ENCODE results near the gene CYTH1.

GRCh38 chr17:78746263-78746948, 35.7 kb downstream of the CYTH1 start:
- TF ChIP-seq POLR2AphosphoS5 (IDR thresholded peaks at IDR 0.05) = no peak
- no peak for TF ChIP-seq CTCF (IDR thresholded peaks at IDR 0.05)

All from upper lobe of left lung (tissue), 4 donors.